HG03342 (cell line): ENCODE measurements around the gene GPRASP3.

ENCODE experiments used
- ATAC-seq: cut with Tn5 transposase; IDR thresholded peaks from one replicate; pipeline ENCODE4 v1.9.1; 2021; ENCODE audit warnings: mild to moderate bottlenecking, moderate library complexity; ENCODE audit not compliant: unreplicated experiment

GPRASP3 gene

GRCh38 chrX:102745857-102746584 lies 25.5 kb downstream of the GPRASP3 start:
- ATAC-seq, result no peak

DNA sequence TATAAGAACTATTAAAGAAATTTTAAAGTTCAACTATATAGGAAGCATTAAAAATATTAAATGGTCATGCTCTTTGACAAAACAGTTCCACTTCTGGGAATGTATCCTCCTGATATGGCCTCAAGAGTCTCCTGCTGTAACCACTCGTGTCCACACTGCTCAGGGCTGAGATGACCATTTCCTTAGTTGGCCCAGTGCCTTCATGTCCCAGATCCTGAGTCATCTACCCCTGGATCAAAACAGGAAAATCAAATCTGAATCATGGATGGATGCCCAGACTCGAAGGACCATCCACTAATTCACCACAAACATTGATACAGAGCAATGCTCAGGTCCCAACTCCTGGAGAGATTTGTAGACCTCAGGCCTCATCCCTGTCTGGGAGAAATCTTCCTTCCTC lies 44.7 kb downstream of the GPRASP3 start:
- no peak for ATAC-seq

DNA sequence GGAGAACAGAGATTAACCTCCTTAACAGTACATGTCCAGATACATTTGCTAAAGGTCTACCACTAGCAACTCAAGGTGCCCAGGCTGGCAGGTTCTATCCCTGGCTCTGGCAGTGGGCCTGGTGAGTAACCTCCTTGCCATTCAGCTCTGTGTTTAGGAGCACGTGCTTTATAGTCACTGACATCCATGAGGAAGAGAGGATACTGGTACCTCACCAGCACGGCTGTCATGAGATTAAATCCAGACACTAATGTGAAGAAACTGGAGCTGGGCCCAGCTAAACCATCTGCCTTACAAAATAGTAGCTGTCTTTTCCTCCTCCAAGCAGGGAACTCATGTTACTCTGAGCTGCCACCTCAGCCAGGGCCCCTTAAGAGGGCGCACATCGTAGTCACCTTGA lies 45.3 kb downstream of the GPRASP3 start:
- ATAC-seq, result no peak

- ATAC-seq, result no peak
Measured at GRCh38 chrX:102767287-102767686, 46.7 kb downstream of the GPRASP3 start.

DNA sequence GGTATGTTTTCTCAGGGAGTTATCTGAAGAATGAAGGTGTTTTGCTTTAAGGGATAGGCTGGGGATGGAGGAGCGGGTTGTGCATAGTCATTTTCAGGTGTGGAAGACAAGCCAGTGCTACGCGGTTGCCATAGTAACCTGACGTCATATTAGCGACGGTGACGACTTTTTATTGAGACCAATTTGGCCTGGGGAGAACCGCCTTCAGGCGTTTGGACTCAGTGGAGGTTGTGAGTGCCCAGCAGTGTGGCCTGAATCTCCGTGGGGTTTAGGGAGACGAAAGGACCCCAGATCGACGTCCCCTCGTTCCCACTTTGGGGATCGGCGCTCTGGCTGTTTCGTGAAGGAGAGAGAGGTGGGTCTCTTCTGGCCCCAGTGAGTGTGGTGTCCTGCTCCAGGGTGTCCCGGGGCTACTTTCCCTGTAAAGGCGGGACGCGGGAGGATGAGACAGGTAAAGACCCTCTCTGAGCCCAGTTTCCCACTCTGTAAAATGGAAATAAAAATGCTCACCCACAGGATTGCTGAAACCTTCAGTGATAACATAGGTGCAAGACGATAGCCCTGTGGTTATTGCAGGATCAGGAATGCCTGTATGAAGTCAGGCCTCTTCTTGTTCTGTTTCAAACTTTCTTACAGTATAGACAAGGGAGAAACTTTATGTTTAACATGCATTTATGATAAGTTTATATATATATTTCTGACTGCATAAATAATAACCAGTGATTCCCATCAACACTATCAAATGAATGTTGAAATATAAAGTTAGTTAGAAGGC lies 48.6 kb downstream of the GPRASP3 start:
- peak; percentile 95 for ATAC-seq
